ENCODE data around the gene KRT16.
"Not testable (repeated sequence)": the region's sequence is repeated elsewhere in the genome, so short reads cannot be mapped to it uniquely, and the experiment has no call there.

The KRT16 gene

DNA sequence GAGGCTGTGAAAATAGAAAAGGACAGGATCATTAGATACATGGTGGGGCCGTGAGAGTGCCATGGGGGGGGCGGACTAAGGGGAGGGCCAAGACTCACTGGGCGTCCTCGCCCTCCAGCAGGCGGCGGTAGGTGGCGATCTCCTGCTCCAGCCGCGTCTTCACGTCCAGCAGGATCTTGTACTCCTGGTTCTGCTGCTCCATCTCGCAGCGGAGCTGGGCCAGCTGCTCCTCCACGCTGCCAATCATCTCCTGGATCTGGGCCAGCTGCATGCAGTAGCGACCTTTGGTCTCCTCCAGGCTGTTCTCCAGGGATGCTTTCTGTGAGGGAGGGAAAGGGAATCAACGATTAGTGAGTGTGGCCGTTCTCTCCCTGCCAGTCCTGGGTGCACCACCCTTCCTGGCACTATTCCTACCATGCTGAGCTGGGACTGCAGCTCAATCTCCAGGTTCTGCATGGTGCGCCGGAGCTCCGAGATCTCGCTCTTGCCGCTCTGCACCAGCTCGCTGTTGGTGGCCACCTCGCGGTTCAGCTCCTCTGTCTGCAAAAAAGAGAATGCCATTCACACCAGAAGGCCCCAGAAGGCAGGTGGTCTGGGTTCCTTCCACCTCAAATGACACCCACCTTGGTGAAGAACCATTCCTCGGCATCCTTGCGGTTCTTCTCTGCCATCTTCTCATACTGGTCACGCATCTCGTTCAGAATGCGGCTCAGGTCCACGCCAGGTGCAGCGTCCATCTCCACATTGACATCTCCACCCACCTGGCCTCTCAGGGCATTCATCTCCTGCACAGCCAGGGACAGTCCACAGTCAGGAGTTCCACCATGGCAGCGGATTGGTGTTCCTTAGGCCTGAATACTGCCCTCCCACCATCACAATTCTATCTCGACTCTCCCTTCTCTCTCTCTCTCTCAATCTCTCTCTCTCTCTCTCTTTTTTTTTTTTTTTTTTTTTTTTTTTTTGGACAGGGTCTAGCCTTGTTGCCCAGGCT, 29.1 kb downstream of the KRT16 start:
- no peak for DNase-seq (ENCODE audit: low read depth)

DNA sequence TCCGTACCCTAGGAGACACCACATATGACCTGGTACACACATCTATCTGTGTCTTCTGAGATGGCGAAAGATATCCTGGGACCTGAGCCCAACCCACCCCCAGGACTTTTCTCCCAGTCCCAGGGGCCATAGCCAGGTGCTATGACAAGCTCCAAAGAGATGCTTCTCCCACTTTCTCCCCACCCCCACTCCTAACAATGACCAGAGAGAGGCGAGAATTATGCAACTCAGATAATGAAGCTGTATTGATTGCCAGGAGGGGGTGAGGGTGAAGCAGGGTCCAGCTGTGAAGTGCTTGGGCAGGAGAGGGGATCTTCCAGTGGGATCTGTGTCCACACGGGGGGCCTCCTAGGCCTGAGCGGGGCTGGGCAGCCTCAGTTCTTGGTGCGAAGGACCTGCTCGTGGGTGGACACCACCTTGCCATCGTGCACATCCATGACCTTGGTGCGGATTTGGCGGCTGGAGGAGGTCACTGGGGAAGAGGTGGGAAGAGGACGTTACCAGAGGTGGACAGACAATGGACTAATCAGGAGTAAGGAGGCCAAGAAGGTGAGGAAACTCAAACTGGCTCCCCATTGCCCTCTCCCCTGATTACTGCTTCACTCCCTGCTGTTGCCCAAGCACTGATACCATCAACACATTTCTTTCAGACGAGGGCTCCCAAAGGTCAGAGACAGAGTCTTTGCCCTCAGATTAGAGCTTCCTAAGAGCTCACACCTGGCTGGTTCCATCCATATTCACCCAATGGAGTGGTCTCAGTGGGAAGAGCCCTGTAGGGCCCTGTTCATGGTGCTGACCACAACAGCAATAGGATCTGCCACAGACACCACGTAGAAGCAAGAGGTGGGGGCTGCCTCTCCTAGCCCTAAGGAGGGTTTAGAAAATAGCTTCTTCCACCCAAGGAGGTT, 30.3 kb downstream of the KRT16 start:
- DNase-seq (ENCODE audit: low read depth): not testable (repeated sequence)

DNA sequence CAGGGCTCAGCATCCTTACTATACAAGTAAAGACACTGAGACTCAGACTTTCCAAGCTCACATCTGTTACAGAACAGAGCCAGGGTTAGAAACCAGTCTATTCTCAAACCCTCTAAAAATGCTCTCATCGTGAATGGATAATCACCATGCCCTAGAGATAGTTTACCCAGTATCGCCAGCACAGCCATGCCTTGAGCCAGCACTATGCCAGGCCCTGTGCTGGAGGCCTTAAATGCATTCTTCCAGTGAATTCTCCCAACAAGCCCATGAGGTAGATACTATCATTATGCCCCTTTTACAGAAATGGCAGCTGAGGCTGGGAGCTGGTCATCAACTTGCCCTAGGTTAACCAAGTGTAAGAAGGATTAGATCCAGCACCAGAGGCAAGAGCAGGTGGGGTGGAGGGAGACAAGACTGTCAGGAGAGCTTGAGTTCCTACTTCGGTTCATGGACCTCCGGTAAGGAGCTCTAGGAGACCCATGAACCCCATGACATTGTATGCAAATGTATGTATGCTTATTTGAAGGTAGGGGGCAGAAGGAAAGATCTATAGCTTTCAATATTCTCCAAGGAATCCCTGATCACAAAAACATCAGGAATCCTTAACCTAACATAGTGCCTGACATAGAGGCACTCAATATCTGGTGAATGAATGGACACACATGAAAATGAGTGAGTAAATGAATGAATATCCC, 31.1 kb downstream of the KRT16 start:
- DNase-seq (ENCODE audit: low read depth): no peak

DNA sequence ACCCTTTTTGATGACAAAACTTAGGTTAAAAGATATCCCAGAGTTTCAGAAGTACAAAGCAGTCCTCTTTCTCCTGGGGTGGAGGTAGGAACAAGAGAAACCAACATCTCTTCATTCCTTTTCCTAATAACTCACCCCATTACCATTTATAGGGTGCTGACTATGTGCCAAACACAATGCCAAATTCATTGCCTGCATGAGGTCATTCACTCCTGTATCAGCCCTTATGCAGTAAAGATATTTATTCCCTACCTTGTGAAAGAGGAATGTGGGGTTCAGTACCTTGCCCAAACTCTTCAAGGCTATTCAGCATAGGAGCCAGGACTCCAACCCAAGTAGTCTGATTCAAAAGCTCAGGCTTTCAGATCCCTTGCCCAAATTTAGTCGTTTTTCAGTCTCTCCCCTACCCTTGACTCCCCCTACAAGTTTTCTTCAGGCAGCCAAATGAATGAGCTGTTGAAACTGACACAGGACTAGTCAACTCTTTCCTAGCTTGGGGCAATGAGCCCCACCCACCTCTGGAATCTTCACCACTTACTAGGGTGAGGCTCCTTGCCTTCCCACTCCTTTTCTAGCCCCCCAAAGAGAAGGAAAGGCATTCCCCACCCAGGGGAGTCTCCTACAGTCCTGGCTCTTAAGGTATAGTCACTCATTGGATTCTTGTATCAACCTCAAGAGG, 31.7 kb downstream of the KRT16 start:
- no peak for DNase-seq (ENCODE audit: low read depth)

DNA sequence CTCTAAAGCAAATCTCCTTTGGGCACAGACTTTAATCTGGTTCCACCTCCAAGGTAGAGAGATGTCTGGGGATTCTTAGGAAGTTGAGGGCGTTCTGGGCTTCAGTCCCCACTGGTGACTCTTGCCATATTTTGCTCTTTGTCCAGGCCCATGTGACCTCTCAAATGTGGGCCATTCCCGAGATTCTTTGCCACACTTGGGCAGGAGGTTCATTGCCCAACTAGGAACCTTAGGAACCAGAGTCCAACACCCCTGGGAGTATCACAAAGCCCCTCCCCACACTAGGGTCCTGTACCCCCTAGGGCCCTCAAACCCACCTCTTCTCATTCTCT, 32.4 kb downstream of the KRT16 start:
- no peak for DNase-seq (ENCODE audit: low read depth)

DNA sequence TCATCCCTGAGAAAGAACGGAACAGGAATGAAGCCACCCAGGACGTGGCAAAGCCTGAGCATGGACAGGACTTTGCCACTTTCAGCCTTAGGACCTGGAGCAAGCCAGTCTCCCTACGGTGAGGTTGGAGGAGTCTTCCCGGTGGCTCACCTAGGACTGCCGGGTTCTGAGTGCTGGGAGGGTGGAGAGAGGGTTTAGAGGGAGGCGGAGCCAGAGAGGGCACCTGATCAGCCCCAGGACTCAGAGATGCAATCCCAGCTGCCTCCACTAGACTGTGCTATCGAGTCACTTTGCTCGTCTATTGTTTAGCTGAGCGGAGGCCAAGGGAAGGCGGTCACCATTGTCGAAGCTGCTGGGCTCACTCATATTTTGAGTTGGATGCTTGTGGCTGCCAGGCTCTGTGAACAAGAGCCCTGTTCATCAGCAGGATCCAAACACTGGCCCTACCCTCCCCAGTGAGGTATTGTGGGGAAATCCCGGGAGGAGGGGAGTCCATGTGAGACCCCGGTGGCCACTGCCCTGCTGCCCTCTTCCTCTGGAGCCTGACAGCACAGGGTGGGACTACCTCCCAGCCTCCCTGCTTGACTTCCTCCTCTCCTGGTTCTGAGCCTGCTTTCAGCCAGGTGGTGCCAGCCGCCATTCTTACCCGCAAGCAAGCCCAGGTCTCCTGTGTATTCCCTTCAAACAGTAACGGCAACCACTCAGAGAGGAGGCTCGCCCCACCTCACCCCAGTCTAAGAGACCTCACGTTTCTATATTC, 32.9 kb downstream of the KRT16 start:
- DNase-seq (ENCODE audit: low read depth): peak; percentile 27

DNA sequence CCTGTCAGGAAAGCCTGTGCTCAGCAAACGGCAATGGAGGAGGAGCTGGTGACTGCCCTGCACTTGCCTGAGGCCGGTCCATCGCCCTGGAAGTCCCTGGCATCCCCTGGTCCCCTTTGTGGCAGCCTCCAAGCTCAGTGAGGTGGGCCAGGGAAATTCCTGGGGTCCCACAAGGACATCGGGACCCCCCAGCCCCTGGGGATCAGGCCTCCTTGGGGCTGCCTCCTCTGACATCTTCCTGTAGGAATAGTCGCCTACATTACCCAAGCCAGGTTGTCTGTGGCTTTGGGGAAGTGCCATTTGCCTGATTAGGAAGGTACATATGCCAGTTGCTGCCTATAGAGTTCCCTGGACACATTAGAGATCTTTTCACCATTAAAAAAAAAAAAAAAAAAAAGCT, 33.6 kb downstream of the KRT16 start:
- no peak for DNase-seq (ENCODE audit: low read depth)

DNA sequence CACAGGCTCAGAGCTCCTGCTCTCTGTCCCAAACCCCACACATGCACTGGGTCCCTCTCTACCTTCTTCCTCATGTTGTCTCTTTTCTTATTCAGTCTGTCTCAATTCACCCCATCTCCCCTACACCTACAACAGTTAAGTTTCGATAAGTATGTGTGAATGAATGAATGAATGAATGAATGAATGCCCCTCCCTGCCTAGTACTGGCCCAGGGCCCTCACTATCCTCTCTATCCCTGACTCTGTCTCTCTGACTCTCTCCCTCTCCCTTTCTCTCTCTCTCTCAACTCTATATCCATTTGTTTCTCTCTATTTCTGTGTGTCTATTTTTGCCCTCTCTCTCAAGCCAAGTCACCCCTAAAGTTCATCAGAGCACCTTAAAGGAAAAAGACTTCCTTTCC, 34.0 kb downstream of the KRT16 start:
- no peak for DNase-seq (ENCODE audit: low read depth)

DNA sequence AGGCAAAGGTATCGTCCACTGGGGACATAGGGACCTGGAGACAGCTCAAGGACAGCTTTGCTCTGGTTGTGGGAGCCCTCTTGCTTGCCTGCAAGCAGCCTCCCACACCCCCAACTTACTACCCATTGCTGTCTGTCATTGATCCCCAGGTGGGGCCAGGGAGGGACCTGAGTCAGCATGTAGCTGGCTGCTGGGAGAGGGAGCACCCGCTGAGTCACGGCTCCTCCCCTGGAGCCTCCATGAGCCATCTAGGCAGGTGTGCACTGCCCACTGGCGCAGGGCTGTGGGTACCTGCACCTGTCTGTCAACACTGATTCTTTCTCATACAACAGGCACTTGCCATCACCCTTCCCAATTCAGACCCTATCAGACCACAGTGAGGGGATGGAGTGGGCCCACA, 35.8 kb downstream of the KRT16 start:
- DNase-seq (ENCODE audit: low read depth): not testable (repeated sequence)

DNA sequence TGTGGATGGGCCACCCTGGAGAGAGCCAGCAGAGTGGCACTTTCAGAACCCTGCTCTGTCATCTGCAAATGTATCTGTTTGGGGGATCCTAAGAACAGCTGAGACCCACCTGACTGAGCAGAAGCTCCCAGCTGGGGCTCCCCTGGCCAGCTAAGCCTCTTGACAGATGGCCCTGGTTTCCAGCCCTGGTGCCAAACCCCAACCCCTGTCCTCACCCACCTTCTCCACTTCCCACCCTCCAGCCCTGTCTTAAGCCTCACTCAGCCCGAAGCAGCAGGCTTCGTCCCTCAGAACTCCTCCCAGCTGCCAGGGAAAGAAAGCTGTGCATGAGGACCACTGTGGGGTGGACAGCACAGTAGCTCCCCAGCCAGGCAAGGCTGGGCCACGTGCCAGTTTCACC, 37.2 kb downstream of the KRT16 start:
- no peak for DNase-seq (ENCODE audit: low read depth)

DNA sequence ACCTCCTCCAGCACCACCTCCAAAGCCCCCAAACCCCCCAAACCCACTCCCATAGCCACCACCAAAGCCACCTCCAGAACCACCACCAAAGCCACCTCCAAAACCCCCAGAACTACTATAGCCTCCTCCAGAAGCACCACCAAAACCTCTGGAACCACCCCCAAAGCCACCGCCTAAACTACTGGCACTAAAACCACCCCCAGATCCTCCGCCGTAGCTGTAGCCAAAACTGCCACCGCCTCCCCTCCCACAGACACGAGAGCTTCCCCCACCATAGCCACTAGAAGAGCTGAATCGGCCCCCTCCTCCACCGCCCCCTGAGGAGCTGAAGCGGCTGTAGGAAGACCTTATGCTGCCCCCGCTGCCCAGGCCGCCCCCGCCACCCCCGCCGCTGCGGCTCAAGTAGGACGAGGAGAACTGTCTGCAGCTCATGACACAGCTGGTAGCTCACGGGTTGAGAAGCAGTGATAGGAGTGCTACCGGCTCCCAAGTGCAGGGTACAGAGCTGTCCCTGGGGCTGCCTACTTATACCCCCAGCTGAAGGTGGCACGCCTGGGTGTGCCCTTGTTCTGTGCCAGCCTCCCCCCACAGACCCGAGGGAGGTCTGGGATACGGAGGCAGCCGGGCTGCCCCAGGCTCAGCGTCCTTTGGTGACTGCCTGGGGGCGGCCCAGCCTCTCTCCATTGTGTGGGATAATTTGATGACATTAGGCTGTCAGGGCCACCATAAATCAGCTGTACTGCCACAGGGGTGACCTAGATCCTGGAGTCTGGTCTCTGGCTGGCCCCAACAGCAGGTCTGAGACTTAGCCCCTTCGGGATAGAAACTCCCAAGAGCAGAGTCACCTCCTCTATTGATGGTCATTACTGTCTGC, 40.8 kb downstream of the KRT16 start, which contains the start of gene KRT9:
TSS of gene KRT9 (minus strand) at position 499 of the 874 bp plus-strand sequence. CDS start at position 432, 67 bp downstream.
- DNase-seq (ENCODE audit: low read depth): no peak

DNA sequence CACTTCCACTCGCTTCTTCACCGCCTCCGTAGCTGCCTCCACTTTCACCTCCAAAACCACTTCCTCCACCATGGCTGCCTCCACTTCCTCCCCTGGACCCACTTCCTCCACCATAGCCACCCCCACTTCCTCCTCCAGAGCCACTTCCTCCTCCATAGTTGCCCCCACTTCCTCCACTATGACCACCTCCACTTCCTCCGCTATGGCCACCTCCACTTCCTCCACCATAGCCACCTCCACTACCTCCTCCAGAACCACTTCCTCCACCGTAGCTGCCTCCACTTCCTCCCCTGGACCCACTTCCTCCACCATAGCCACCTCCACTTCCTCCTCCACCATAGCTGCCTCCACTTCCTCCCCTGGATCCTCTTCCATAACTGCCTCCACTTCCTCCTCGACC, 45.2 kb downstream of the KRT16 start:
- DNase-seq (ENCODE audit: low read depth): no peak

DNA sequence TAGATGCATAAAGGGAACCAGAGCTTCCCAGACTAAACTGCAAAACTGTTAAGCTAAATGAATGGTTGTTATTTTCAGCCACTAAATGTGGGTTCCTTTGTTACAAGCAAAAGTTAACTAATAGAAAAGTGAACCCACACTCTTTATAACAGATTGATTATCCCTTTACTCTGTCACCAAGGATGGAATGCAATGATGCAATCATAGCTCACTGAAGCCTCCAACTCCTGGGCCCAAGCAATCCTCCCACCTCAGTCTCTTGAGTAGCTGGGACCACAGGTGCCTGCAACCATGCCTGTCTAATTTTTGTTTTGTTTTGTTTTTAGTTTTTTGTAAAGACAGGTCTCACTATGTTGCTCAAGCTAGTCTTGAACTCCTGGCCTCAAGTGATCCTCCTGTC, 47.2 kb downstream of the KRT16 start:
- no peak for DNase-seq (ENCODE audit: low read depth)

DNA sequence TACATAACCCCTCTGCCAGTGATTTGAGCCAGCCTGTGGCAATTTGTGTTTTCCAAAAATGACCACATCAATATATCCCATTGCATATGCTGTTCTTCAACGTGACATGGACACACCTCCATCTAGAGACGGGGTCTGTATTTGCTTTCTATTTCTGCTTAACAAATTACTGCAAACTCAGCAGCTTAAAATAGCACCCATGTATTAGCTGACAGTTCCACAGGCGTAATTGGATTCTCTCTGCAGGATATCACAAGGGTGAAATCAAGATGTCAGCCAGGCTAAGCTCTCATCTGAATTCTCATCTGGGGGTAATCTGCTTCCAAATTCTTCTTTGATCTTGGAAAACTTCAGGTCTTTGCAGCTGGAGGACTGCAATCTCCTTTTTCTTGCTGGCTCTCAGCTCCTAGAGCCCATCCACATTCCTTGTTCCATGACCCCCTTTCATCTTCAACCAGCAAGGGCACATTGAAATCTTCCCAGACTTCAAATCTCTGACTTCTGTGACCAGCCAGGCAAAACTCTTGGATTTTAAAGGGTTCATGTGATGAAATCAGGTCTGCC, 48.9 kb downstream of the KRT16 start:
- no peak for DNase-seq (ENCODE audit: low read depth)

DNA sequence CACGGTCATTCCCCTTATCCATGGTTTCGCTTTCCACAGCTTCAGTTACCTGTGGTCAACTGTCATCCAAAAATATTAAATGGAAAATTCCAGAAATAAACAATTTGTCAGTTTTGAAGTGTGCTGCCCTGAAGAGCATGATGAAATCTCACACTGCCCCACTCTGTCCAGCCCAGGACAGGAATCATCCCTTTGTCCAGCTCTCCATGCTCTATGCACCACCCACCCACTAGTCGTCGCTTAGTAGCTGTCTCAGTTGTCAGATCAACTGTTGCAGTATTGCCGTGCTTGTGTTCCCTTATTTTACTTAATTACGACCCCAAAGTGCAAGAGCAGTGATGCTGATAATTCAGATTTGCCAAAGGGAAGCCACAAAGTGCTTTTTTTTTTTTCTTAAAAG, 51.0 kb downstream of the KRT16 start:
- DNase-seq (ENCODE audit: low read depth): no peak

Data from stimulated activated CD8-positive, alpha-beta memory T cell treated with anti-CD3 and anti-CD28 coated beads, Interleukin-15, amount 100 ng/mL, for 1 hour (primary cell).